Raji (cell line): ENCODE results near the gene MEGF6.

Source experiments
- POLR2A ChIP-seq: IDR thresholded peaks from 2 replicates; pipeline ENCODE4 v1.6.1; 2011; ENCODE audit warnings: low read depth, low read length, control low read depth; ENCODE audit not compliant: insufficient read depth

MEGF6 gene

DNA sequence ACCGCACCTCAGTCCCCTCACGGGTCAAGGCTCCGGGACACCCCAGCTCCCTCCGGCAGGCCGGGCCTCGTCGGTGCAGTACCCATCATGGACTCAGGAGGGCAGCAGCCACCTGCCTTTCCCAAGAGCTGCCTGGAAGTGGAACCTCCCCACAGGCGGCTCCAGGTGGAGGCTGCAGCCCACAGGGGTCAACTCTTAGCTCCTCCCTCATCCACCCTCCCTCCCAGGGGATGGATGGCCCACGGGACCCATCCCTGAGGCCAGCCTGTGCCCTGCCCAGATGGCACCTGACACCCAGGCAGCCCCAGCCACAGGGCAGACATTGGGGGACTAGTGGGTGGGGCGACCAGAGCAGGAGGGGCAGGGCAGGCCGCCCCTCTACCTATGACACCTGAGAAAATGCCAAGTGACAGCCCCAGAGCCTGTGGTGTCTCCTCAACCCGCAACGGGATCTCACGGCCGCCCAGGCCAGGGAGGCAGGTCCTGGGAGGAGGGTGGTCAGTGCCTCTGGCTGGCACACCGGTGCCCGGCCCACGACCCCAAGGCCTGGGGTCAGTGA lies 158.0 kb downstream of the MEGF6 start:
- TF ChIP-seq POLR2A, result no peak

DNA sequence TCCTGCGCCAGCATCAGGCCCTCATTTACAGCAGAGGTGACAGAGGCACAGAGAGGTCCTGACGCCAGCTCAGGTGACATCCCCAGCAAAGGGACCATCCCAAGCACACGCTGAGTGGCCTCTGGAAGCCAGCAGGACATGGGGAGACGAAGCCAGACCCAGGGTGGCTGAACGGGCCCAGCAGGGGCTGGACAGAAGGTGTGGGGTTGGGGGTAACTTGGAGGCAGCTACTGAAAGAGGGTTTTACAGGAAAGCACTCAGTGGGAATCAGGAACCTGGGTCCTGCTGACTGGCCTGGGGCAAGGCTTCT lies 158.5 kb downstream of the MEGF6 start:
- TF ChIP-seq POLR2A, result no peak

DNA sequence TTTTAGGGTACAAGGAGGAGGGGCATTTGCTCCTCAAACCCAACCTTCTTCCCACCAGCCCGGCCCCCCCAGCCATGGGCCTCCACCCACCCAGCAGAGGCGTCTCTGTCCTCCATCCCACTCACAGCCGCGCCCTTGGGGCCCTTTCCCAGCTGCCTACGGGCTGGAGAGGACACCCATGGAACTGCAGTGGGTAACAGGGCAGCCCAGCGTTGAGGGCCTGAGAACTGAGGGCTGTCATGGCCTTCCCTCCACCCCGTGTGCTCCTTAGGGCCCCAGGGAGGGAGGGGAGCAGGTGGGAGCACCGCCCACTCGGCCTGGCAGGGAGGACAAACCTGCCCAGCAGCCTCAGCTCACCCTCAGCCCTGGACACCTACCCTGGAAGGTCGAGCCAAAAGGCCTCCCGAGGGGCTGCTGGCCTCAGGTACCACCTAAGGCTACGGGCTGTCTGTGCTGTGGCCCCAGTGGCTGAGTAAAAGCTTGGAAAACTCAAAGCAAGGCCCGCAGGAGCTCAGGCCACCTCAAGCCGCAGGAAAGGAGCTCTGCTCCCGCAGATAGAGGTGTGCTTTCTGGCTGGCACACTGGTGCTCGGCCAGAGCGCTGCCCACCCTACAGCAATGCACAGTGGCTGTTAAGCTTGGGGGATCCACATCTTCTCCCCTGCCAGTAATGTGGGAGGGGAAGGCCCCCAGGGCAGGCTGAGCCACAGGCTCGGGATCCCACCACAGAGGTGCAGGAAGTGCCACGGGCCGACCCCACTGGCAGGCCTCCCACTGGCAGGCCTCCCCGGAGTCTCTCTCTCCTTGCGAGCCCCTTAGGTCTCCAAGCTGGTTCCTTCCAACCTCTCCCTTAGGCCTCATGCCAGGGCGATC lies 159.1 kb downstream of the MEGF6 start:
- no peak for TF ChIP-seq POLR2A

DNA sequence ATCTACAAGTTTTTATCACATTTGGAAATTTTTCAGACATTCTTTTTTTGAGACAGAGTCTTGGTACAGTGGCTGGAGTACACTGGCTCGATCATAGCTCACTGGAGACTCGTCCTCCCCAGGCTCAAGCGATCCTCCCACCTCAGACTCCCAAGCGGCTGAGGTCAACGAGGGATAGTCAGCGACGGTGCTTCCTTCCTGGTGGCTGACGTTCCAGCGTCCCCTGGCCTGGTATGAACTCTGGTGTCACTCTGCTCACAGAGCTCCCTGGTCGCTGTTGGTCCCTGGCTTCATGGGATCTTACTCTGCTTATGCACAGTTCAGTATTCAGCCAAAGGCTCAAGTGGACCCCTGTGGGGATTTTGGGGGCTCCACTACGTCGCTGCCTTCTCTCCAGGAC lies 160.3 kb downstream of the MEGF6 start:
- TF ChIP-seq POLR2A, result no peak

DNA sequence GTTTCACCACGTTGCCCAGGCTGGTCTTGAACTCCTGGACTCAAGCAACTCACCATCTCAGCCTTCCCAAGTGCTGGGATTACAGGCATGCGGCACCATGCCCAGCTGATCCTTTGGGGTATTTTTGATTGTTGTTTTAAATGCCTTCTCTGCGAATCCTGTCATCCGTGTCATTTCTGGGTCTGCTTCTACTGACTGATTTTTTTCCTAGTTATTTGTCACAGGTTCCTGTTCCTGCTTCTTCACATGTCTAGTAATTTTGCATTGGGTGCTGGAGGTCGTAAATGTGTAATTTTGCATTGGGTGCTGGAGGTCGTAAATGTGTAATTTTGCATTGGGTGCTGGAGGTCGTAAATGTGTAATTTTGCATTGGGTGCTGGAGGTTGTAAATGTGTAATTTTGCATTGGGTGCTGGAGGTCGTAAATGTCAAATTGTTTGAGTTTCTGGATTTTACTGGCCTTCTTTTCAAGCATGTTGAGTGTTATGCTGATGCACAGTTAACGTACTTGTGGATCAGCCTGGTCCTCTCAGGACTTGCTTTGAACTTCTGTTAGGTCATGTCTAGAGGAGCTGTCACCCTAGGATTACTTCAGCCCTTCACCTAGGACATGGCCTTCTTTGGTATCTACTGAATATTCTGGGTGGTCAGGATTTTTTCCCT lies 161.0 kb downstream of the MEGF6 start:
- no peak for TF ChIP-seq POLR2A

DNA sequence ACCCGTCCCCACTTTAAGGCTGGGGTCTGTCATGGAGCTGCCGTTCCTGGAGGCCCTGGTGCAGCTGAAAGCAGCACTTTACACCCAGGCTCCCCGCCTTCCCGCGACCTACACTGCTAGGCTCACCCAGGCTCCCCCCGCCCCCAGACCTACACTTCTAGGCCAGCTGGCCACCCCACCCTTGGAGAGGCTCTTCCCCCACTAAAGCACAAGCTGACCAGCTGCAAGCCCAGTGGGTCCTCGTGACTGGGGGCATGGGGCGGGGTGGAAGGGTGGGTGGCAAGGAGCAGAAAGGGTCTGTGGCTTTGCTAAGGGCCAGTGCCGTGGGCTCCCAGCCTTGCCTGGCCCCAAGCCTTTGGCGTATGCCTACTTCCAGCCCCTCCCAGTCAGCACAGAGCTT lies 166.6 kb downstream of the MEGF6 start:
- no peak for TF ChIP-seq POLR2A

DNA sequence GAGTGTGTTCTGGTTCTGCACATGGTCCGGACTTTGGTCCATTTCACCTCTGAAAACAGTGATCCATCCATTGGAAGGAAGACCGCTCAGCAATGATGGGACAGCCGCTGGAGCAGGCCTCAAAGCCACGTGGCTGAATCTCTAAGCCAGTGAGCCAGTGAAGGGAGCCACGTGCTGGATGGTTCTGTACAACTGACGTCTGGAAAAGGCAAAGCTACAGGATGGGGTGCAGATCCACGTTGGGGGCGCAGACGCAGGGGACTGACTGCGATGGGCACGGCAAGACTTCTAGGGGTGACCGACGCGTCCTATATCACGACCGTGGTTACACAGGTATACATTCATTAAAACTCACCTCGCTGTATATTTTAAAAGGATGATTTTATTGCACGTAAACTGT lies 167.0 kb downstream of the MEGF6 start:
- no peak for TF ChIP-seq POLR2A

DNA sequence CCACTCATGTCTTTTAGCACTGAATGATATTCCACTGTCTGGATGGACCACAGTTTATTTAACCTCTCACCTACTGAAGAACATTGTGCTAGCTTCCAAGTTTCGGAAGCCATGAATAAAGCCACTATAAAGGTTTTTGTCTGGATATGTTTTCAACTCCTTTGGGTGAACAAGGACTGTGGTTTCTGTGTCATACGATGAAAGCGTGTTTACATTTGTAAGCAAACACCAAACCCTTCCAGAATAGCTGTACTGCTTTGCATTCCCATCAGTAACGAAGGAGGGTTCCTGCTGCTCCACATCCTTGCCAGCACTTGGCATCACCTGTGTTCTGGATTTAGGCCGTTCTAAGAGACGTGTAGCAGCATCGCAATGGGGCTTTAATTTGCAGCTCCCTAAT lies 167.5 kb downstream of the MEGF6 start:
- TF ChIP-seq POLR2A, result no peak

DNA sequence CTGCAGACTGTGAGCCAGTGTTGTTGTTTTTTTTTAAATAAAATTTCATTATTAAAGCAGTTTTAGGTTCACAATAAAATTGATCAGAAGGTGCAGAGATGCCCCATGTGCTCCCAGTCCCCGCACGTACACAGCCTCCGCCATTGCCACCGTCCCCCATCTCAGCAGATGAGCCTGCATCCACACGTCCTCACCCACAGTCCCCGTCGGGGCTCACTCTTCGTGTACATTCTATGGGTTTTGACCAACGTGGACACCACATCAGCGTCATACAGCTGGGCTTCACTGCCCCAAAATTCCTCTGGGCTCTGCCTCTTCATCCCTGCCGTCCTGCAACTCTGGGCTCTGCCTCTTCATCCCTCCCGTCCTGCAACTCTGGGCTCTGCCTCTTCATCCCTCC lies 168.4 kb downstream of the MEGF6 start:
- no peak for TF ChIP-seq POLR2A

DNA sequence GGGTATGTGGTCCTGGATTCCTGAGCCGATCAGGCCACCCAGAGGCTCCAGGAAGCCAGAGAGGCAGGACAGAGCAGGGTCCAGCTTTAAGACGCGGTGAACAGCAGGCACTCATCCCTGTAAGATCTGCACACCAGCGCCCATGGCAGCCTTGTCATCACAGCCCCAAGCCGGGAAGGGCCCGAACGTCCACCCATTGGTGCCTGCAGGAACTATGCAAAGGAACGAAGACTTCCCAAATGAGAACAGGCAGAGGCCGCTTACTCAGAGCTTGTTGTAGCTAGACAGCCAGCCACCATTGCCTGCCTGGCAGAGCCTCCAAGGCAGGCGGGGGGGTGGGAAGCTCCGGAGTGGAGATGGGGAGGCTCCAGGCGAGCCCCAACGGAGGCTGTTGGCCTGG lies 169.0 kb downstream of the MEGF6 start:
- no peak for TF ChIP-seq POLR2A

DNA sequence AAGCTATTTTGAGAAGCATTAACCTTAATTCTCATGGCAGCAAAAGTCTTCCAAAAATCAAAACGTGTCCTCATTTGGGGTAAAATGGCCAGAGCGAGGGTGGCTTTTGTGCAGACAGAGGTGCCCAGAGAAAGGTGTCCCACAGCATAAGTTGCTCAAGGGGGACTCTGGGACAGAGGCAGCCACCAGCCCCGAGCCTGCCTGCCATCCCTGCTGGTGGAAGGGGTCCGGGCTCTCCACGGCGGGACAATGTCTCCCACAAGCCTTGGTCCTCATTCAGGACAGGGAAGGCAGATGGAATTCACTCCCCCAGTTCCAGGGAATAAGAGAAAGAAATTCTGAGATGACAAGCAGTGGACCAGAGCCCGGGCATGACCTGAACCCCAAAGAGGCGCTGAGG lies 169.4 kb downstream of the MEGF6 start:
- TF ChIP-seq POLR2A, result no peak

DNA sequence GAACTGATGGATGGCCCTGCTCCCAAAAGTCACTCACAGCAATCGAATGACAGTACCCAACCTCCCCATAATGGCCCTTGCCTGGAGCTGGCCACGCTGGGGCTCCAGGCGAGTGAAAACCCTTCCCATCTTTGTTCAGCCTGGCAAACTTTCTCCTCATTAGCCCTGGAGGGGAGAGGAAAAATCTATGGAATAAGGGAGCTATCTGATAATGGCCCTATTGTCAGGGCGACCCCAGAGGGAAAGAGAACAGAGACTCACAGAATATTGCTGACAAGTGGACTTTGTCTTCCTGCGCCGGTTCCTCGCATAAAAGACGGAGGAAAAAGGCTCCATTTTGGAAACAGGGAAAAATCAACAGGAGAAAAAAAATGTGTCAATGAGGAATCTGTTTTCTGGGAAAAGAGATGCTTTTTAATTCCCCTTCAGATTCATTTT lies 169.9 kb downstream of the MEGF6 start:
- TF ChIP-seq POLR2A, result no peak

DNA sequence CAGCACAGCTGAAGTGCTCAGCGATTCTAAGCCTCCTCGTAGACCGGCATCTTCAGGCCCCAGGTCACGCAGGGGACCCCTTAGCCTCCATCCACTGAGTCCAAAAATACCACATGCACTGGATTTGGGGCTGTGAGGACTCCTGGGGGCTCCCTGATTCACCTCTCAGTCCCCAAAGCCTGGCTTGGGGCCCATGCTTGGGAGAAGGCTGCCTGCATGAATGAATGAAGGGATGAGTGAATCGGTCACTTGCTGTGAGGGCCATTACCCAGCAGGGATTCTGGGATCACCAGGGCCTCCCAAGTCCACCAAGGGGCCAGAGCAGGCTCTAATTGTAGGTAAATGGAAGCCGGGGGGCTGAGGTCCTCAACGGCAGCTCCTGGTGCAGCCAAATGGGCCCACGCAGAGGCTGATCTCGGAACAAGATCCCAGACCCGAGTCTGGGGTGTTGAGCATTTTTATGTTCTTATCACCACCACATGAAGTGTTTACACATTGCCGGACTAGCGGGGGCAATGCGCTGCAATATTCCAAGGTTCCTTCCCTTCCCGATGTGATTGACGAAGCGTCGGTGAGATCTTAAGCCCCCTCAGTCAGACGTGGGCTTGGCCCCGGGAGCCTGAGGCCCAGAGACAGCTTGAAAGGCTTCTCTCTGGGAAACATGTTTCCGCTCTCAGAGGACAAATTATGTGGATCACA lies 170.4 kb downstream of the MEGF6 start:
- TF ChIP-seq POLR2A, result no peak

DNA sequence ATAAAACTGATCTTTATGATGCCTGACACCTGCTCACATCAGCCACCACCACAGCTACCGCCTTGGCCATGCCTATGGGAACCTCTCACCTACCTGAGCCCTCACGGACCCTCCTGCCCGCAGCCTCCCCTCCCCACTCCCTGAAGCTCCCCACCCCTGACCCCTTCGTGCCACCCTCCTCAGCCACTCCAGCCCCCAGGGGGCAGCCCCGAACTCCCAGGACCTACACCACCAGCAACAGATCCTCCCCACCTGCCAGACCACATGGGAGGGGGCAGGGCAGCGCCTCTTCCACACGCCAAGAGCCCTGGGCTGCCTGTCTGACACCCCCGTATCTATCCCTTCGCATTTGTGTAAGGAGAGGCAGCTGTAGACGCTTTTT lies 171.0 kb downstream of the MEGF6 start:
- no peak for TF ChIP-seq POLR2A
